Endometrial microvascular endothelial cells (primary cell): ENCODE results near the gene NDUFAF2. TPM values are rescaled to one million over a fixed set of nuclear protein-coding genes. Genes with fewer than 3 reads are reported as not detected.
"Not testable (repeated sequence)": the region's sequence is repeated elsewhere in the genome, so short reads cannot be mapped to it uniquely, and the experiment has no call there.

Source experiments
- in situ Hi-C: cut with HindIII; loops from 2 replicates; pipeline ENCODE4 v1.10.0; 2017; ENCODE audit warnings: low sequenced_read_pairs, low pct_unique_long_range_greater_than_20kb; ENCODE audit errors: inconsistent ontology term
- total RNA-seq: library from RNA; depleted of rRNA; stranded (reverse); fragments of >200 nt; gene quantifications from one replicate; pipeline ENCODE4 v1.2.3, GENCODE V29; 2015; ENCODE audit errors: inconsistent ontology term

Gene NDUFAF2
- total RNA-seq, 1 donor from 2014 or later, result 24.6 TPM

DNA sequence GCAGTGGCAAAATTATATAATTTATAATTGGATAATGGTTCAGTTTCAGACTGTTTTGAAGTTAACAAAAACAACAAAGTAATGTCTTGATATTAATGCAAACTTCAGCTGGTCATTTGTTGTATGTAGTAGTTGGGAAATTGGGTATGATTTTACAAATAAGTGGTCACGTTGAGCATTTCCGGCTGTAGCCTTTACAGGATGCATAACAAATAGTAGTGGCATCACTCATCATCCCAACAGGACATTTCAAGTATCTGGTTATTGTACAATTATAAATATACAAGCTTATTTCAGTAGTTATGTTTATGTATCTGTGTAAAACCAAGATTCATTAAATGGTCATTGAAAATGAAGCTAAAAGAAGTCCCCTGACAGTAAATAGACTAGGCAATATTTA lies 144.3 kb downstream of the NDUFAF2 start:
- in situ Hi-C loops, result no loop called here

- in situ Hi-C loops, result not testable (repeated sequence)
Measured at GRCh38 chr5:61093046-61093771, 148.2 kb downstream of the NDUFAF2 start.

- in situ Hi-C loops, result no loop called here
Measured at GRCh38 chr5:61097465-61097864, 152.5 kb downstream of the NDUFAF2 start.

DNA sequence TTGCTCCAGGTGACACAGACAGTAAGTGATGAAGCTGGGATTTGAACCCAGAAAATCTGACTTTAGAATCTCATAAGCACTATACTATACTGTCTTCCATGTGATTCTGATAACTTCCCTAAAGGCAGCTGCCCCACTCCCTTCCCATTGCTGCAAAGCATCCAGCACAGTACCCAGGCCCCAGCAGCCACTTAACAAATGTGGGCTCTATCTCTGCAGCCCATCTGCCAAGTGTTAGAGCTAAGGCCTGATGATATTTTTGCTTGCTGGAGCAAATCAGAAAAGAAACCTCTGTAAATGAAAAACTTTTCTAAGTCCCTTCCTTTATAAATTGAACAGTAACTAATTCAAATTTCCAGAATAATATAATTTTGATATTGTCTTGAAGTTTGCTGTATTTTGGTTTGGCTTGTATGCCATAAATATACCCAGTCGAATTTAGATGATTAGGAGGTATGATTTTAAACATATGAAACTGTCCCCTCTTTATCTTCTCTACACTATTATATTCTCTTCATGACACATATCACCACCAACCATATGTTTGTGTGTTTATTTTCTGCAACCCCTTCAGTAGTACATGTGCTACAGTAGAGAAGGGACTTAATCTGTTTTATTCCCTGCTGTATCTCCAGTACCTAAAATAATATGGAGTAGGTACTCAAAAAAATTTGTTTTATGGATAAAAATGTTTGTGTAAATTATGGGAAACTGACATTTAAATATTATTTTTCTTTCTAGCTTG lies 153.4 kb downstream of the NDUFAF2 start:
- in situ Hi-C loops, result no loop called here

DNA sequence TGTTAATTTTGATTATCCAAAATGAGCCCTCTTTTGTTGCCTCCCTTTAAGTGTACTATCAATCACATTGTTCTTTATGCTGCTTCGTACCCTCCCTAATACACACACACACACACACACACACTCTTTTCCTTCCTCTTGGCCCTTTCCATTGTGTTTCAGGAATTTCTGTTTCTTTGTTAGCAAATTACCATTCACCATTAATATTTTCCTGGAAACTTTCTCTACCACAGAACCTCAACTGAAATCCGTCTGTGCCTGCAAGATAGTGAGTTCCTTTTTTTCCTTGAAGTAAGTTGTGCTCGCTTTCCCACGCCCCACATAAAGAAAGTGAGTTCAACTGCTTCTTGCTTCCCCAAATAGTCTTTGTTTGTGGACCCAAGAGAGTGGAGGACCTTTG lies 155.4 kb downstream of the NDUFAF2 start:
- in situ Hi-C loops, result no loop called here

DNA sequence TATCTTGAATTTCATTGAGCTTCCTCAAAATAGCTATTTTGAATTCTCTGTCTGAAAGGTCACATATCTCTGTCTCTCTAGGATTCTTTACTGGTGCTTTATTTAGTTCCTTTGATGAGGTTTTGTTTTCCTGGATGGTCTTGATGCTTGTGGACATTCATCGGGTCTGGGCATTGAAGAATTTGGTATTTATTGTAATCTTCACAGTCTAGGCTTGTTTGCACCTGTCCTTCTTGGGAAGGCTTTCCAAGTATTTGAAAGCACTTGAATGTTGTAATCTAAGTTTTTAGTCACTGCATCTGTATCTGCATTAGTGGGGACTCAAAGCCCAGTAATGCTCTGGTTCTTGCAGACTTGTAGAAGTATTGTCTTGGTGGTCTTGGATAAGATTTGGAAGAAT lies 169.4 kb downstream of the NDUFAF2 start:
- in situ Hi-C loops, result no loop called here

- in situ Hi-C loops, result no loop called here
Measured at GRCh38 chr5:61115968-61116367, 171.0 kb downstream of the NDUFAF2 start.

DNA sequence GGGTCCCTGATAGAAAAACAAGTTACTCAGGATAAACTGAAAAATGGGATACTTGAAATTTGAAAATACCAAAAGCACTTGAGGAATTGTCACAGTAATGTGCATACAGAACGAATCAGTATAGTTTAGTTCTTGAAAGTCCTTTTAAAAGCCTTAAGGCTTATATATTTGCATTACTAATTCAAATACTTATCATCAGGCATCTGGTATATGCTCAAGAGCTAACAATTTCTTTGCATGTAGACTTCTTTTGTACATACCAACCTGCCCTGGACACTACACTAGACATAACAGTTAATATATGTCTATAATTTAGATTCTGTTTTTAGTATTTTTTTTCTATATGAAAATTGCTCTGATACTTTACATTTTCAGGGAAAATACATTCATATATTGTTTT lies 174.1 kb downstream of the NDUFAF2 start:
- in situ Hi-C loops, result no loop called here

DNA sequence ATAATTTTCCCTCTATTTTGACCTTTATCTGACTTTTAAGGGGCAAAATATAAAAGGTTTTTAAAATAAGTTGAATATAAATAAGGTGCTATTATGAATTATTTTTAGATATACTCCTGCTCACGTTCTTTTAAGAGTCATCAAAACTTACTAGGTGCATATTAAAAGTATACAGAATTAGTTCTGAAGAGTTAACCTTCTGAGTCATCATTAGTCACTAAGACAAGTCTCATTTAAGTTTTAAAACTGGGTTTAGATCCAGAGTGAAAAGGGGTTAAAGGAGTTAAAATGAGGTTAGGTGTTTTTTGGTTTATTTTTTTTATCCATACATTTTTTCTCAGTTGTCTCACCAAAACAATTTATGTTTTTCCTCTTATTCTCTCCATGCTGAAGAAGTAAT lies 175.5 kb downstream of the NDUFAF2 start:
- in situ Hi-C loops, result no loop called here

DNA sequence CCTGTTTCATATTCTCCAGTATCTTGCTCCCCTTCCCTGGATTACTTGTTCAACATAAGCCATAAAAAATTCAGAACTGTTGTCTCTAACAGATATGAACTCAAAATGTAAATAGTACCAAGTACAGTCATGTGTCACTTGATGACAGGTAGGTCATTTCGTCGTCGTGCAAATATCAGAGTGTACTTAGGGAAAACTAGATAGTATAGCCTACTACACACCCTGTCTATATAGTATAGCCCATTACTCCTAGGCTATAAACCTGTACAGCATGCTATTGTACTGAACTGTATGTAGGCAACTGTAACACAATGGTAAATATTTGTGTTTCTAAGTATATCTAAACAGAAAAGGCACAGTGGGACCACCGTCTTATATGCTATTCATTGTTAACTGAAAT lies 178.1 kb downstream of the NDUFAF2 start:
- in situ Hi-C loops, result no loop called here

GRCh38 chr5:61130289-61130688 lies 185.3 kb downstream of the NDUFAF2 start:
- in situ Hi-C loops, result no loop called here

- in situ Hi-C loops, result no loop called here
Measured at GRCh38 chr5:61132559-61132958, 187.6 kb downstream of the NDUFAF2 start.

GRCh38 chr5:61137835-61138234 lies 192.8 kb downstream of the NDUFAF2 start:
- in situ Hi-C loops, result no loop called here

GRCh38 chr5:61139094-61139873 lies 194.3 kb downstream of the NDUFAF2 start:
- in situ Hi-C loops, result no loop called here

GRCh38 chr5:61139931-61140330 lies 194.9 kb downstream of the NDUFAF2 start:
- in situ Hi-C loops, result no loop called here

DNA sequence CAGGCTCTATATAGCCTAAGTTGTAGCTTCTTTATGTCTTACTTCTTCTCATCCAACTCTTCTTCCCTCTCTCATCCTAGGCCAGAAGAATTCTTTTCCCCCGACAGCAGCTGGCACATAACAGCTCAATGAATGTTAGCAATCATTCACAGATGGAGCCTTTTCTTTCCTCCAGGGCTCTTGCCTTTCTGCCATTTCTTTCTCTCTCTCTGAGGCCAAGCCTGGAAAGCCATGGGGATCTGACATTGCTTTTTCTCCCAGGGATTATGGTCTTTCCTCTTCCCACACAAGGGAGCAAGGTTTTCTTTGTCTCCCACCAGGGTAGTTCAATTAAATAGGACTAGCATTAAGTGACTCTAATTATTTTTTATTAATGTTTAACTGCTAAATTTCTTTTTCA lies 196.8 kb downstream of the NDUFAF2 start:
- in situ Hi-C loops, result no loop called here

DNA sequence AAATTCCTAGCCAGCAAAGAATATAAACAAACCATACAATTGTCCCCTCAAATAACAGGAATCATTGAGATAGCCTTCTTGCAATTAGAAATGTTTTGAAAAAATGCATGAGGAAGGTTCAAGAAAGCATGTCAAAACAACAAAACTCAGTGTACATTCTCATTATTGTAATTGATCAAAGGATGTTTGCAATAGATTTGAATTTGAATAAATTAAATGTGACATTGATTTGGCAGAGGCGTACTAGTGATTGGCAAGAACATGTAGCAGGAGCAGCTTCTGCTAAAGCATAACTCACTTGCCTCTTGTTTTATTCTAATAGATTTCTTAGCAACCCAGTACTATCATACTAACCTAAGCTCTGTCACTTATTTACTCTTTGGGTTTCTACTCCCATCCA lies 197.4 kb downstream of the NDUFAF2 start:
- in situ Hi-C loops, result no loop called here

- in situ Hi-C loops, result no loop called here
Measured at GRCh38 chr5:61142811-61143210, 197.8 kb downstream of the NDUFAF2 start.

DNA sequence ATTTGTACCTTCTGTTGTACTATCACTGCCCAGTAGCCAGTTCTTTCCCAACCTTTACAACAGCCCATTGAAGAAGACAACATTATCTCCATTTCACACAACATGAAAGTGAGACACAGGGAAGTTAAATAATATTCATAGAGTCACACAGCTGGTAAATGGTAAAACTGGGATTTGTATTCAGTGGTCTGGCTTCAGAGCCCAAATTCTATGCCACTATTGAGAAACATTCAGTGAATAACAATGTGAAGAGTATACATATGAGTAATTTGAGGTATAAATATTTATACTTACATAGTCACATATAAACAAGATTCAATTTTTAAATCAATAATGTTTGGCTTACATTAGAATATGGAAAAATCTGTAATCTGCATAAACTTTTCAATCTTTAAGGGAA lies 203.5 kb downstream of the NDUFAF2 start:
- in situ Hi-C loops, result no loop called here

DNA sequence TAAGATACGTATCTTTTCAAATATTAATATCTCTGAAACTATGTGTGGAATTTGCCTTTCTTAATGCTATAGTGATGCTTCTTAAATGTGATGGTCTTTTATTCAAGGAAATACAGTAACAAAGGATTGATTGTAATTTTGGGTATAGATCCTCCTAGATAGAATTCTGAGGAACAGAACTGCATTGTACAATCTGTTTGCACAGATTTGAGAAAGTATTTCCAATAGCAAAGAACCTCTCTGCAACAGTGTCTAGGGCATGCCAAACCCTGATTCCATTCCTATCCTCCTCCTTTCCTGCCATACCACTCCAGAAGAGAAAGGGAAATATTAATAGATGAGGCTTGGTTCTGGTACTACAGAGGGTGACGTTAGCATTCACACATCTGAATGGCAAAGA lies 206.9 kb downstream of the NDUFAF2 start:
- in situ Hi-C loops, result no loop called here
